K562 treated with DMSO at 1 percent for 24 hours (cell line): ENCODE measurements around the gene RPL32. TPM values are rescaled to one million over a fixed set of nuclear protein-coding genes. Genes with fewer than 3 reads are reported as not detected.

ENCODE experiments used
- total RNA-seq: library from RNA; unstranded; fragments of 300-600 nt; gene quantifications from 2 replicates; pipeline ENCODE4 v1.2.3, GENCODE V29; 2022; ENCODE audit warnings: low read depth; ENCODE audit not compliant: insufficient read depth

The RPL32 gene
- 2,006 and 2,109 TPM in 2 replicates for total RNA-seq

GRCh38 chr3:12841149-12841969, at the start of gene RPL32:
Gene RPL32, minus strand, starts transcription at chr3:12841565. Its CDS starts 1,328 bp downstream, at chr3:12840237.

GRCh38 chr3:12796171-12797123, 44.9 kb downstream of the RPL32 start, which contains the start of gene CAND2:
Gene CAND2, plus strand, starts transcription at chr3:12796680. Its CDS starts 41 bp downstream, at chr3:12796721.

Other genes with a start within 250 kb of the RPL32 start
- gene RAF1, start 177.4 kb downstream of the RPL32 start, total RNA-seq = 73.7 and 77.4 TPM in 2 replicates
- 1.5 TPM in 1 of 2 replicates, not detected in the other for gene TMEM40, start 82.3 kb downstream of the RPL32 start, total RNA-seq
- gene CAND2, start 44.9 kb downstream of the RPL32 start, total RNA-seq = 15.0 and 15.7 TPM in 2 replicates
- 20.3 and 21.4 TPM in 2 replicates for gene IQSEC1, start 231.9 kb upstream of the RPL32 start, total RNA-seq